Inferior parietal cortex (tissue), 1 donor: ENCODE measurements around the gene LMAN2.
"Not testable (repeated sequence)": the region's sequence is repeated elsewhere in the genome, so short reads cannot be mapped to it uniquely, and the experiment has no call there.

Experiments
- DNase-seq: peaks from one replicate; pipeline ENCODE4 v3.0.0-alpha.2; 2016; ENCODE audit errors: extremely low spot score

Gene LMAN2

GRCh38 chr5:177378884-177379883 is 27.7 kb upstream of the LMAN2 start:
- peak; percentile 27 for DNase-seq

GRCh38 chr5:177377851-177378776 is 26.6 kb upstream of the LMAN2 start:
- DNase-seq: no peak

GRCh38 chr5:177376107-177376506 is 24.6 kb upstream of the LMAN2 start:
- DNase-seq: no peak

- not testable (repeated sequence) for DNase-seq
Measured at GRCh38 chr5:177375516-177375915, 24.0 kb upstream of the LMAN2 start.

GRCh38 chr5:177374211-177374610 is 22.7 kb upstream of the LMAN2 start:
- DNase-seq: no peak

GRCh38 chr5:177373806-177374205 is 22.3 kb upstream of the LMAN2 start:
- no peak for DNase-seq

- DNase-seq: no peak
Measured at GRCh38 chr5:177372910-177373309, 21.4 kb upstream of the LMAN2 start.

GRCh38 chr5:177372034-177372896 is 20.8 kb upstream of the LMAN2 start:
- DNase-seq: no peak

GRCh38 chr5:177371120-177372033 is 19.9 kb upstream of the LMAN2 start:
- DNase-seq: no peak

GRCh38 chr5:177370488-177371119 is 19.1 kb upstream of the LMAN2 start:
- peak; percentile 66 for DNase-seq

- no peak for DNase-seq
Measured at GRCh38 chr5:177369645-177370440, 18.4 kb upstream of the LMAN2 start.

GRCh38 chr5:177368869-177369644 is 17.6 kb upstream of the LMAN2 start:
- no peak for DNase-seq

GRCh38 chr5:177367981-177368868 is 16.8 kb upstream of the LMAN2 start:
- DNase-seq: no peak

GRCh38 chr5:177367323-177367848 is 15.9 kb upstream of the LMAN2 start:
- DNase-seq: no peak

GRCh38 chr5:177366528-177367322 is 15.3 kb upstream of the LMAN2 start:
- DNase-seq: no peak
